ES-I3 (cell line): ENCODE results near the gene LRRC8C.
A peak's percentile ranks its signal among the peaks of the same experiment; 100 is the strongest.
"Not testable (repeated sequence)": the region's sequence is repeated elsewhere in the genome, so short reads cannot be mapped to it uniquely, and the experiment has no call there.

ENCODE experiments used
- H3K36me3 ChIP-seq: 2 replicates; pipeline ENCODE4 v1.6.1; 2013; ENCODE audit warnings: mild to moderate bottlenecking, low read length, control low read depth, moderate library complexity; ENCODE audit not compliant: insufficient read depth
- H3K4me1 ChIP-seq: 2 replicates; pipeline ENCODE4 v1.6.1; 2013; ENCODE audit warnings: mild to moderate bottlenecking, control low read depth, low read length; ENCODE audit not compliant: insufficient read depth
- H3K9ac ChIP-seq: 2 replicates; pipeline ENCODE4 v1.6.1; 2013; ENCODE audit warnings: low read depth, mild to moderate bottlenecking, low read length, moderate library complexity
- H3K9me3 ChIP-seq: 2 replicates; pipeline ENCODE4 v1.6.1; 2013; ENCODE audit warnings: mild to moderate bottlenecking, low read length, moderate library complexity; ENCODE audit not compliant: control insufficient read depth, insufficient read depth

Gene LRRC8C

GRCh38 chr1:89632657-89633247 is at the start of gene LRRC8C:
TSS of gene LRRC8C (plus strand) at chr1:89633120. CDS start at chr1:89686474, 53,354 bp downstream.
- no peaks in the 10 kb centered on the region for H3K9me3 ChIP-seq
- H3K4me1 ChIP-seq, result peaks cover 9% of the 10 kb centered on the region
- H3K36me3 ChIP-seq, result no peaks in the 10 kb centered on the region
- H3K9ac ChIP-seq, result peak within 1 kb of the TSS; percentile 84

GRCh38 chr1:89584211-89584610 is 48.7 kb upstream of the LRRC8C start:
- H3K4me1 ChIP-seq, result no peaks in the 10 kb centered on the region
- H3K9me3 ChIP-seq, result no peaks in the 10 kb centered on the region
- H3K36me3 ChIP-seq, result 0 out of 2 replicates have a peak, but pooled peaks cover 12% of the 10 kb centered on the region
- no peak overlapping the region for H3K9ac ChIP-seq

DNA sequence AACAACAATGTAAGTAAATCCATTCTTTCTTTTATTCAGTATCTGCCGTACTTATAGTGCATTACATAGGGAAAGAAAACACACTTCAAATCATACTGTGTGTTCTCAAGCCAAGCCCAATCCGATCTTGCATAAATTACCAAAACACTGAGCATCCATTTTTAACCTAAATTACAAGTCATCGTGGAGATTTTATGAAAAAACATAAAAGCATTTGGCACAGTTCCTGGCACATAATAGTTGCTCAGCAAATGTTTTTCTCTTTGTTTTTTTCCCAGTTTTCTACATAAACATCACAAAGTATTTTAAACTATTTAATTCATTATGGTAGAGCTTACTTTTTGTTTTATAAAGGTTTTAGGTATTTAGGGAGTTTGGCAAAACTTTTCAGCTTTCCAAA is 48.1 kb upstream of the LRRC8C start:
- no peaks in the 10 kb centered on the region for H3K4me1 ChIP-seq
- H3K36me3 ChIP-seq, result 0 out of 2 replicates have a peak, but pooled peaks cover 12% of the 10 kb centered on the region
- no peaks in the 10 kb centered on the region for H3K9me3 ChIP-seq
- H3K9ac ChIP-seq, result no peak overlapping the region

DNA sequence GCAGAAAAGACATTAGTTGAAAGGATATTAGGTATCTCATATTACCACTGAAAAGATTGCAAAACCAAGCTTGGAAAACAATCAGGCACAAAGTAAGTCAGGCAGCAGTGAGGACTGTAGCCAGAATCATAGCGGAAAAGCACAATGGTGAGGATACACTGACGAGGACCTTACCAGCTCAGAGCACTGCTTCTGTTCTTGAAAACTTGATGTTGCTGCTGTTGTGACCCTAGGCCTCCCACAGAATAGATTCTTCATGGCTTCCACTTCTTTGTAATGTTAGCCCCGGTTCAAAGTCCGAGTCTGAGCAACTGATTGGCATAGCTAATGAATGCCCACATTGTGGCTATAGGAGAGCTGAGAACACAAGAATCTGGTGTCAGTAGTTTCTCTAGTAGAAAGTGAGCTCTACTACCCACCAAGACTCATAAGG is 45.2 kb upstream of the LRRC8C start:
- peaks cover 8% of the 10 kb centered on the region; the same call in 1 of the 2 replicates for H3K36me3 ChIP-seq
- H3K9me3 ChIP-seq, result no peaks in the 10 kb centered on the region
- H3K9ac ChIP-seq, result no peak overlapping the region
- H3K4me1 ChIP-seq, result no peaks in the 10 kb centered on the region

DNA sequence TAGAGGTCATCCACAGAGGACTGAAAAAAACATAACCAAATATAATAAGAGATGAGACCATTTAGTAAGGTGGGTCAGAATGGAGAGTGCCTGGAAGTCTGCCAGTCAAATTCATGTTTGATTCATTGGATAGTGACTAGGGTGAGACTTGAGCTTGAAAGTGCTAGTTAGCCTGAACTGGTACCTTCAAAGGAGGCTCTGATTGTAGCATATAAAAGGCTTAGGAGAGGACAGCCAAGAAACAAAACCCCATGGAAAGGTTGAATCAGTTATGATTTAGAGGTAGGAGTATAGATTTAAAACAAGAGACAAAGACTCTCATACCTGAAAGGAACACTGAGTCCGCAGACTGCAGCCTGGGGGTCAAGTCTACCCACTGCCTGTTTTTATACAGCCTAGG is 44.4 kb upstream of the LRRC8C start:
- H3K9ac ChIP-seq, result no peak overlapping the region
- no peaks in the 10 kb centered on the region for H3K9me3 ChIP-seq
- H3K36me3 ChIP-seq, result peaks cover 1% of the 10 kb centered on the region; the same call in 1 of the 2 replicates
- no peaks in the 10 kb centered on the region for H3K4me1 ChIP-seq

GRCh38 chr1:89589515-89589914 is 43.4 kb upstream of the LRRC8C start:
- no peak overlapping the region for H3K9ac ChIP-seq
- no peaks in the 10 kb centered on the region; the same call in 1 of the 2 replicates for H3K36me3 ChIP-seq
- H3K9me3 ChIP-seq, result no peaks in the 10 kb centered on the region
- H3K4me1 ChIP-seq, result no peaks in the 10 kb centered on the region; the same call in 1 of the 2 replicates

- Histone ChIP-seq H3K9ac (no peak overlapping the region), H3K9me3 (no peaks in the 10 kb centered on the region), H3K36me3 (no peaks in the 10 kb centered on the region; the same call in 1 of the 2 replicates), H3K4me1 (no peaks in the 10 kb centered on the region; the same call in 1 of the 2 replicates)
Observed at GRCh38 chr1:89590341-89591080, 42.4 kb upstream of the LRRC8C start.

DNA sequence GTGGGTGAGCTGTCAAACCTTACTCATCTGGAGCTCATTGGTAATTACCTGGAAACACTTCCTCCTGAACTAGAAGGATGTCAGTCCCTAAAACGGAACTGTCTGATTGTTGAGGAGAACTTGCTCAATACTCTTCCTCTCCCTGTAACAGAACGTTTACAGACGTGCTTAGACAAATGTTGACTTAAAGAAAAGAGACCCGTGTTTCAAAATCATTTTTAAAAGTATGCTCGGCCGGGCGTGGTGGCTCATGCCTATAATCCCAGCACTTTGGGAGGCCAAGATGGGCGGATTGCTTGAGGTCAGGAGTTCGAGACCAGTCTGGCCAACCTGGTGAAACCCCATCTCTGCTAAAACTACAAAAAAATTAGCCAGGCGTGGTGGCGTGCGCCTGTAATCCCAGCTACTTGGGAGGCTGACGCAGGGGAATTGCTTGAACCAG is 40.0 kb upstream of the LRRC8C start:
- not testable (repeated sequence) for H3K9me3 ChIP-seq, H3K9ac ChIP-seq, H3K36me3 ChIP-seq, H3K4me1 ChIP-seq

GRCh38 chr1:89594096-89594740 is 38.7 kb upstream of the LRRC8C start:
- H3K9ac ChIP-seq, result no peak overlapping the region
- H3K4me1 ChIP-seq, result peaks cover 15% of the 10 kb centered on the region; the same call in 1 of the 2 replicates
- H3K36me3 ChIP-seq, result no peaks in the 10 kb centered on the region; the same call in 1 of the 2 replicates
- H3K9me3 ChIP-seq, result no peaks in the 10 kb centered on the region

DNA sequence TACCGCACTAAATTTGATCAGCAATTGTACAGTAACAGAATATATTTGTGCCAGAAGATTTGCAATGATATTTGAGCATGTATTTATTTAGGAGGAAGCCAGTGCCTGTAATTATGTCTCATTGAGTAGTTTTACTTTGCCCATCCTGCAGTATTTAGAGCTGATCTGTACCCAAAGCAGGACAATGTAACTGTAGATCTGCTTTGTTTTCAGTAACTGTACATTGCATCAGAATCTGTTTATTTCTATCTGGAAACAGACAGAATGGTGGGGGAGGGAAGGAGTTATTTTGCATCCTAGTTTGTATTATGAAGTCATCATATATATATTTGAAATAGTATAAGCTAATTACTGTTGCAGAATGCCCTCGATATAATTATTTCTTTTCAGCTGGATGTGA is 36.2 kb upstream of the LRRC8C start:
- Histone ChIP-seq H3K9ac (no peak overlapping the region), H3K36me3 (no peaks in the 10 kb centered on the region; the same call in 1 of the 2 replicates), H3K4me1 (peaks cover 18% of the 10 kb centered on the region; the same call in 1 of the 2 replicates), H3K9me3 (no peaks in the 10 kb centered on the region)

GRCh38 chr1:89598450-89599331 is 34.2 kb upstream of the LRRC8C start:
- peaks cover 18% of the 10 kb centered on the region; the same call in 1 of the 2 replicates for H3K4me1 ChIP-seq
- no peak overlapping the region for H3K9ac ChIP-seq
- H3K9me3 ChIP-seq, result no peaks in the 10 kb centered on the region
- no peaks in the 10 kb centered on the region for H3K36me3 ChIP-seq

DNA sequence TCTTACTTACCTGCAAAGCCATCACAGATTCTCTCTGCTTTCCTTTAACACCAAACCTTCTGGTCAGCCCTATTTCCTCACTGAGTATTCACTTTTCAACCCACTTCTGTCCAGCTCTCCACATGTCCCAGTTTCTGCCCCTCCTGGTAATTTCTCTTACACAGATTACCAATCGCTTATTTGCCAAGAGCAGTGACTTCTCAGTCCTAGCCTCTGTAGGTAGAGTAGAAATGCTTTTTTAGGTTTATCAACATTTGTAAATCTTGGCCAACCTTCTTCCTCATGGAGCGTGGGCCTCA is 33.6 kb upstream of the LRRC8C start:
- Histone ChIP-seq H3K36me3 (no peaks in the 10 kb centered on the region), H3K9me3 (no peaks in the 10 kb centered on the region), H3K4me1 (peaks cover 18% of the 10 kb centered on the region; the same call in 1 of the 2 replicates), H3K9ac (no peak overlapping the region)

DNA sequence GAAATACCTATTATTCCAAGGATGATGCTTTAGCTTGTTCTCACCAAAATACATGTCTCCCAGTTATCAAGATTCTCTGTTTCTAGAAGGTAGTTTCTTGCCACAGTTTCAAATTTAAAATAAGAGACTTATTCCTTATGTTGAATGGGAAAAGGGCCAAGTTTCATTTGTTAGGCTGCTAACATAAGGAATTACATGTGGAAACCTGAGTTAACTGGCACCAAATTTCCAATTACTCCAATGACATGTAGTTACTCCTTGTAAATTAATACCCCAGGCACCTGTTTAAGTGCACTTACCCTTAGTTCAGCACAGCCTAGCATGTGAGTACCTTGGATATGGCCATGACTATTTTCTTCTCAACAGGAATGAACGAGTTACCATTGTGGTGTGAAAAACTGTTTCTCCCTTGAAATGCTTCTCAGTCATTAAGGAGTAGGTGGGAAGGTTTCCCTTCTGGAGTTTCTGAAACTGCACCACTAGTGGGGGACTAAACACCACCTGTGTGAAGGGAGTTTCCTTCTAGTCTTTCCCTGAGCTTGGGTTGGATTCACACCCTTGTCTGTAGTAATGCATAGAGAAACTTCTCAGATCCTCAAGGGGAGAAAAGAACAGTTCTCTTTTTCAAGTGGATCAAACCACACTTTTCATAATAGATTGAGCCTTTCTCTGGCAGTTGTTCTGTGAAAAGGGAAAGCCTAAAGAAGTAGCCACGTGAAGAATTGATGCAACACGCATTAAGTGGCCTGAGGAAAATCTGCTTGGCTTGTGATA is 32.3 kb upstream of the LRRC8C start:
- H3K9ac ChIP-seq, result no peak overlapping the region
- no peaks in the 10 kb centered on the region for H3K9me3 ChIP-seq
- H3K36me3 ChIP-seq, result no peaks in the 10 kb centered on the region
- H3K4me1 ChIP-seq, result peaks cover 18% of the 10 kb centered on the region; the same call in 1 of the 2 replicates
